Measurements from ENCODE around the gene TSNAX. TPM values are rescaled to one million over a fixed set of nuclear protein-coding genes. Genes with fewer than 3 reads are reported as not detected.

The TSNAX gene
- total RNA-seq, 4 donors from 2014 or later = 11.3 to 18.2 (median 14.9) TPM

DNA sequence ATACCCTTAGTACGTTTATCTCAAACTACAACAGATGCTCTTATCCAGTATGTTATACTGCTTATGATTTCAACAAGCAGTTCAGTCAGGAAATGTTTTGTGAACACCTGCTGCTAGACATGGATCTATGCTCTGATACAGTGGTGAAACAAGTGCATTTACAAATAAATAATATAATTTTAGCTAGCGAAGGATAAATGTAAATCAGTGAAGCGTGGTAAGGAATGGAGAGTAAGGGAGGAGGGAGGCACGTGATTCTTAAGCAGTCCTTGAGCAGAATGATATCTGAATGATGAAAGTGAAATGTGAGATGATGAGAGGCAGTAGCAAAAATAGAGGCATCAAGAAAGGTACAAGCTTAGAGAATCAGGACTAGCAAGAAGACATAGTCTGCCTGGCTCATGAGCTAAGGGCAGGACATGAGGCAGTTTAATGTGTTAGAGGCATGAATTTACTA, 6.3 kb downstream of the TSNAX start:
- TF ChIP-seq CTCF (IDR thresholded peaks at IDR 0.05) (no peak), POLR2A (IDR thresholded peaks at IDR 0.05) (no peak)
- Histone ChIP-seq H3K27ac (no peak overlapping the region), H3K27me3 (no peaks in the 10 kb centered on the region), H3K4me3 (no peak overlapping the region), H3K9me3 (no peaks in the 10 kb centered on the region), H3K36me3 (peaks cover 0 to 25% (median 0%) of the 10 kb centered on the region in 3 donors), H3K4me1 (peaks cover 0 to 7% (median under 1%) of the 10 kb centered on the region in 4 donors)
- DNase-seq = no peak

- Histone ChIP-seq H3K9me3 (no peaks in the 10 kb centered on the region), H3K4me1 (no peaks in the 10 kb centered on the region), H3K27me3 (no peaks in the 10 kb centered on the region), H3K4me3 (no peak overlapping the region), H3K36me3 (peaks cover 0 to 23% (median 0%) of the 10 kb centered on the region in 3 donors), H3K27ac (no peak overlapping the region)
- no peak for DNase-seq
- TF ChIP-seq POLR2A (IDR thresholded peaks at IDR 0.05) = no peak
- no peak for TF ChIP-seq CTCF (IDR thresholded peaks at IDR 0.05)
Observed at GRCh38 chr1:231536099-231536498, 7.6 kb downstream of the TSNAX start.

DNA sequence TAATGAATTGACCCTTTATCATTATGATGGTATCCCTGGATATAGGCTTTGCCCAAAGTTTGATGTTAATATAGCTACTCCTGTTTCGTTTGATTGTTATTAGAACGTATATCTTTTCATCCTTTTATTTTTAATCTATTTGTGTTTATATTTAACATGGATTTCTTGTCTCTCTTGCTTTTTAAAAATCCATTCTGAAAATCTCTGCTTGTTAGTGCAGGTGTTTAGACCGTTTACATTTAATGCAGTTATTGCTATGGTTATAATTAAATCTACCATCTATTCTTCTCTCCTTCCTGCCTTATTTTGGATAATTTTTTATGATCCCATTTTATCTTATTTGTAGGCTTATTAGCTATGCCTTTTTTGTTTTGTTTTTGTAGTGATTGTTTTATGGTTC, 12.4 kb downstream of the TSNAX start:
- Histone ChIP-seq H3K27ac (no peak overlapping the region), H3K27me3 (no peaks in the 10 kb centered on the region), H3K36me3 (peaks cover 0 to 59% (median 4%) of the 10 kb centered on the region in 3 donors), H3K9me3 (no peaks in the 10 kb centered on the region), H3K4me3 (no peak overlapping the region), H3K4me1 (no peaks in the 10 kb centered on the region)
- DNase-seq = no peak
- no peak for TF ChIP-seq CTCF (IDR thresholded peaks at IDR 0.05)
- no peak for TF ChIP-seq POLR2A (IDR thresholded peaks at IDR 0.05)

- no peaks in the 10 kb centered on the region for H3K4me1 ChIP-seq
- no peak overlapping the region for H3K4me3 ChIP-seq
- peaks cover 0 to 54% (median 4%) of the 10 kb centered on the region in 3 donors for H3K36me3 ChIP-seq
- H3K27ac ChIP-seq = no peak overlapping the region
- no peak for DNase-seq
- no peaks in the 10 kb centered on the region for H3K27me3 ChIP-seq
- no peaks in the 10 kb centered on the region for H3K9me3 ChIP-seq
- no peak for TF ChIP-seq CTCF (IDR thresholded peaks at IDR 0.05)
- TF ChIP-seq POLR2A (IDR thresholded peaks at IDR 0.05) = no peak
Observed at GRCh38 chr1:231541842-231542241, 13.4 kb downstream of the TSNAX start.

- no peak for DNase-seq
- Histone ChIP-seq H3K4me1 (no peaks in the 10 kb centered on the region), H3K9me3 (no peaks in the 10 kb centered on the region), H3K27ac (no peak overlapping the region), H3K4me3 (no peak overlapping the region), H3K27me3 (no peaks in the 10 kb centered on the region), H3K36me3 (peaks cover 0 to 47% (median 4%) of the 10 kb centered on the region in 3 donors)
- TF ChIP-seq CTCF (IDR thresholded peaks at IDR 0.05) = no peak
- TF ChIP-seq POLR2A (IDR thresholded peaks at IDR 0.05) = no peak
Observed at GRCh38 chr1:231544943-231545592, 16.6 kb downstream of the TSNAX start.

Data from Peyer's patch (tissue), 4 donors.